Measurements from ENCODE around the gene NOXRED1.
A peak's percentile ranks its signal among the peaks of the same experiment; 100 is the strongest.

DNA sequence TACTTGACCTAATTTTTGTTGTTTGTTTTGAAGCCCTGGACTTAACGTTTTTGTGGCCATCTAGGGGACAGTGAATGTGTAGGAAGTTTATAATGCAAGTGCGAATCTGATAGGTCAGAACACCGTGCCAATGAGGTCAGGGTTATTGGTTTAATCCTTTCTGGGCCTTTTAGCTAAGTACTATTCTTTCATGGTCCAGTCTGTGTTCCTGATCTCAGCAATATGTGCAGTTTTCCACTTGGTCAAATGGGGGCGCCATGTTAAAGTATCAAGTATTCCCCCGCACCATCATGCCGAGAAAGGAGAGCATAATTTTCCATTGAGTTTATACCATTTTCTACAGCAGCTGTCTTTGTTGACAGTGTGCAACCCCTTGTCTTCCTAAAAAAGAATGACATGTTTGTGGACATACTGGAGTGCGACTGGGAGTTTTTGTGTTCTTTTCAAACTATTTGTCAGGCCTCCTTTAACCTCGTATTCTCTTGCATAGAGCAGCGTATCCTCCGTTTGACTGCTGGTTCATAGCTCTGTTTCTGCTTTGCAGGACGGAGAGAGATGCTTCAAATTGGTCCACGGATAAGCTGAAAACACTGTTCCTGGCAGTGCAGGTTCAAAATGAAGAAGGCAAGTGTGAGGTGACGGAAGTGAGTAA, 35.9 kb upstream of the NOXRED1 start:
- no peak for TF ChIP-seq NFE2L1 (CRISPR knock-in tag; IDR thresholded peaks at IDR 0.05)
- TF ChIP-seq, protein P1, sequence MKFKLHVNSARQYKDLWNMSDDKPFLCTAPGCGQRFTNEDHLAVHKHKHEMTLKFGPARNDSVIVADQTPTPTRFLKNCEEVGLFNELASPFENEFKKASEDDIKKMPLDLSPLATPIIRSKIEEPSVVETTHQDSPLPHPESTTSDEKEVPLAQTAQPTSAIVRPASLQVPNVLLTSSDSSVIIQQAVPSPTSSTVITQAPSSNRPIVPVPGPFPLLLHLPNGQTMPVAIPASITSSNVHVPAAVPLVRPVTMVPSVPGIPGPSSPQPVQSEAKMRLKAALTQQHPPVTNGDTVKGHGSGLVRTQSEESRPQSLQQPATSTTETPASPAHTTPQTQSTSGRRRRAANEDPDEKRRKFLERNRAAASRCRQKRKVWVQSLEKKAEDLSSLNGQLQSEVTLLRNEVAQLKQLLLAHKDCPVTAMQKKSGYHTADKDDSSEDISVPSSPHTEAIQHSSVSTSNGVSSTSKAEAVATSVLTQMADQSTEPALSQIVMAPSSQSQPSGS (CRISPR knock-in tag; IDR thresholded peaks at IDR 0.05; ENCODE audit: borderline replicate concordance, low read depth) = no peak
- TF ChIP-seq, protein P2, sequence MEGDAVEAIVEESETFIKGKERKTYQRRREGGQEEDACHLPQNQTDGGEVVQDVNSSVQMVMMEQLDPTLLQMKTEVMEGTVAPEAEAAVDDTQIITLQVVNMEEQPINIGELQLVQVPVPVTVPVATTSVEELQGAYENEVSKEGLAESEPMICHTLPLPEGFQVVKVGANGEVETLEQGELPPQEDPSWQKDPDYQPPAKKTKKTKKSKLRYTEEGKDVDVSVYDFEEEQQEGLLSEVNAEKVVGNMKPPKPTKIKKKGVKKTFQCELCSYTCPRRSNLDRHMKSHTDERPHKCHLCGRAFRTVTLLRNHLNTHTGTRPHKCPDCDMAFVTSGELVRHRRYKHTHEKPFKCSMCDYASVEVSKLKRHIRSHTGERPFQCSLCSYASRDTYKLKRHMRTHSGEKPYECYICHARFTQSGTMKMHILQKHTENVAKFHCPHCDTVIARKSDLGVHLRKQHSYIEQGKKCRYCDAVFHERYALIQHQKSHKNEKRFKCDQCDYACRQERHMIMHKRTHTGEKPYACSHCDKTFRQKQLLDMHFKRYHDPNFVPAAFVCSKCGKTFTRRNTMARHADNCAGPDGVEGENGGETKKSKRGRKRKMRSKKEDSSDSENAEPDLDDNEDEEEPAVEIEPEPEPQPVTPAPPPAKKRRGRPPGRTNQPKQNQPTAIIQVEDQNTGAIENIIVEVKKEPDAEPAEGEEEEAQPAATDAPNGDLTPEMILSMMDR (IDR thresholded peaks at IDR 0.05) = peak; percentile 71
- no peak for TF ChIP-seq NFYB (CRISPR knock-in tag; conservative IDR thresholded peaks at IDR 0.05; ENCODE audit: low read depth)
- TF ChIP-seq ZNF219 (CRISPR knock-in tag; IDR thresholded peaks at IDR 0.05; ENCODE audit: borderline replicate concordance) = no peak
- no peak for TF ChIP-seq TEAD1 (CRISPR knock-in tag; IDR thresholded peaks at IDR 0.05)
- TF ChIP-seq, protein P3, sequence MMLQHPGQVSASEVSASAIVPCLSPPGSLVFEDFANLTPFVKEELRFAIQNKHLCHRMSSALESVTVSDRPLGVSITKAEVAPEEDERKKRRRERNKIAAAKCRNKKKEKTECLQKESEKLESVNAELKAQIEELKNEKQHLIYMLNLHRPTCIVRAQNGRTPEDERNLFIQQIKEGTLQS (CRISPR knock-in tag; conservative IDR thresholded peaks at IDR 0.05) = no peak
- no peak for TF ChIP-seq KAT7 (CRISPR knock-in tag; IDR thresholded peaks at IDR 0.05; ENCODE audit: borderline replicate concordance)
- no peak for TF ChIP-seq SMAD3 (CRISPR knock-in tag; IDR thresholded peaks at IDR 0.05; ENCODE audit: borderline replicate concordance)
- TF ChIP-seq, protein P4, sequence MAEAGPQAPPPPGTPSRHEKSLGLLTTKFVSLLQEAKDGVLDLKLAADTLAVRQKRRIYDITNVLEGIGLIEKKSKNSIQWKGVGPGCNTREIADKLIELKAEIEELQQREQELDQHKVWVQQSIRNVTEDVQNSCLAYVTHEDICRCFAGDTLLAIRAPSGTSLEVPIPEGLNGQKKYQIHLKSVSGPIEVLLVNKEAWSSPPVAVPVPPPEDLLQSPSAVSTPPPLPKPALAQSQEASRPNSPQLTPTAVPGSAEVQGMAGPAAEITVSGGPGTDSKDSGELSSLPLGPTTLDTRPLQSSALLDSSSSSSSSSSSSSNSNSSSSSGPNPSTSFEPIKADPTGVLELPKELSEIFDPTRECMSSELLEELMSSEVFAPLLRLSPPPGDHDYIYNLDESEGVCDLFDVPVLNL (CRISPR knock-in tag; IDR thresholded peaks at IDR 0.05; ENCODE audit: borderline replicate concordance, low read depth) = no peak
- TF ChIP-seq, protein P5, sequence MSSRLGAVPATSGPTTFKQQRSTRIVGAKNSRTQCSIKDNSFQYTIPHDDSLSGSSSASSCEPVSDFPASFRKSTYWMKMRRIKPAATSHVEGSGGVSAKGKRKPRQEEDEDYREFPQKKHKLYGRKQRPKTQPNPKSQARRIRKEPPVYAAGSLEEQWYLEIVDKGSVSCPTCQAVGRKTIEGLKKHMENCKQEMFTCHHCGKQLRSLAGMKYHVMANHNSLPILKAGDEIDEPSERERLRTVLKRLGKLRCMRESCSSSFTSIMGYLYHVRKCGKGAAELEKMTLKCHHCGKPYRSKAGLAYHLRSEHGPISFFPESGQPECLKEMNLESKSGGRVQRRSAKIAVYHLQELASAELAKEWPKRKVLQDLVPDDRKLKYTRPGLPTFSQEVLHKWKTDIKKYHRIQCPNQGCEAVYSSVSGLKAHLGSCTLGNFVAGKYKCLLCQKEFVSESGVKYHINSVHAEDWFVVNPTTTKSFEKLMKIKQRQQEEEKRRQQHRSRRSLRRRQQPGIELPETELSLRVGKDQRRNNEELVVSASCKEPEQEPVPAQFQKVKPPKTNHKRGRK (CRISPR knock-in tag; IDR thresholded peaks at IDR 0.05; ENCODE audit: borderline replicate concordance) = no peak
- no peak for TF ChIP-seq RORB (CRISPR knock-in tag; IDR thresholded peaks at IDR 0.05)
